ENCODE results near the gene EMC1.
"Not testable (repeated sequence)": the region's sequence is repeated elsewhere in the genome, so short reads cannot be mapped to it uniquely, and the experiment has no call there.

The EMC1 gene

DNA sequence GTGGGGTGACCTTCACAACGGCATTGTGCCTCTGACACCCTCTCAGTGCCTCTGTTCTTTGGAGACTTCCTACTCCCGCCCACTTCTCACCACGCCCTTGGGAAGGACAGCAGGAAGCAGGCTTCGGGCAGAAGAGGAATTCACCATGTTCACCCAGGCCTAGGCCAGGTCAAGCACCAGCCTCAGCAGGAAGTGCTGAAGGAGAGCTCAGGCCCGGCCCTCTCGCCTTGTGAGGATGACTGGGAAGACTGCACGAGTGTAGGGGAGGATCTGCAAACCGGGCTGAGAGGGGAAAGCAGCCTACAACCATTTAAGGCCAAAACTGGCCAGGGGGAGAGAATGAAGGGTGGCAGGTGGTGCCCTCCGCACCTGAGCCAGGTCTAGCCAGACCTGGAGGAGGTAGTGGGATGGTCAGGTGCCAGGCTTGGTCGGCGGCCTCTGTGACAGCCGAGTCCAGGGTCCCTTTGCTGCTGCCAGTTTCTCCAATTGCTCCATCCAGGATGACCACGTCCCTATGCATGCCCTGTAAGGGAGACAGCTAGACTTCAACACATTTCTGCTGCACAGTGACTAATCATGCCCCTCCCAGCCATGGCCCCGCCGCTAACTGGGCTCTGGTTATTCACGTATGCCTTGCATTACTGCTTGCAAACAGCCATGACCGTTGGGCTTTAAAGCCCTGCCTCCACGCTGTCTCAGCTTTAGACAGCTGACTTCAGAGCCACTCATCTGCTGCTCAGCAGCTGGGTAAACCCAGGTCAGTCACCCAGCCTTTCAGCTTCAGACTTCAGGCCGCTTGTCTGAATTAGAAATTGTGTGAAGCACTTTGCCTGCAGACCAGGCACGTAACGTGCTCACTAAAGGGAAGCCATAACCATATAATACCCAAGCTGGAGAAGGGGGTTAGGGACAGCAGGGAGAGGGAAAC lies 9.2 kb upstream of the EMC1 start:
- no peak for DNase-seq (ENCODE audit: low read depth in 2 of 2)

DNA sequence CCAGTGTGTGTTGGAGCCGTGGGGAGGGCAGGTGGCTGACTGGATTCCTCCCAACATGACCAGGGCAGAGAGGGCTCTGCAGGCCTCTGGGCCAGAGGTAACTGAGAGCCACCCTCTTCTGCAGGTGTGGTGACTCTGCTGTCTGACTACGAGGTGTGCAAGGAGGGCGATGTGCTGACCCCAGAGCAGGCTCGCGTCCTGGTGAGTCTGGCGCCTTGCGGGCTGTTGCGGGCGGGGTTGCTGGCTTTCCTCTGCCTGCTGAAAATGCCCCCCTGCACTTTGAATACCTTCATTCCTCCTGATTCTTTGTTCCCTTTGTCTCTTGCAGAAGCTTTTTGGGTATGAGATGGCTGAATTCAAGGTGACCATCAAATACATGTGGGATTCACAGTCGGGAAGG lies 7.0 kb upstream of the EMC1 start:
- DNase-seq (ENCODE audit: low read depth in 2 of 2) = no peak

DNA sequence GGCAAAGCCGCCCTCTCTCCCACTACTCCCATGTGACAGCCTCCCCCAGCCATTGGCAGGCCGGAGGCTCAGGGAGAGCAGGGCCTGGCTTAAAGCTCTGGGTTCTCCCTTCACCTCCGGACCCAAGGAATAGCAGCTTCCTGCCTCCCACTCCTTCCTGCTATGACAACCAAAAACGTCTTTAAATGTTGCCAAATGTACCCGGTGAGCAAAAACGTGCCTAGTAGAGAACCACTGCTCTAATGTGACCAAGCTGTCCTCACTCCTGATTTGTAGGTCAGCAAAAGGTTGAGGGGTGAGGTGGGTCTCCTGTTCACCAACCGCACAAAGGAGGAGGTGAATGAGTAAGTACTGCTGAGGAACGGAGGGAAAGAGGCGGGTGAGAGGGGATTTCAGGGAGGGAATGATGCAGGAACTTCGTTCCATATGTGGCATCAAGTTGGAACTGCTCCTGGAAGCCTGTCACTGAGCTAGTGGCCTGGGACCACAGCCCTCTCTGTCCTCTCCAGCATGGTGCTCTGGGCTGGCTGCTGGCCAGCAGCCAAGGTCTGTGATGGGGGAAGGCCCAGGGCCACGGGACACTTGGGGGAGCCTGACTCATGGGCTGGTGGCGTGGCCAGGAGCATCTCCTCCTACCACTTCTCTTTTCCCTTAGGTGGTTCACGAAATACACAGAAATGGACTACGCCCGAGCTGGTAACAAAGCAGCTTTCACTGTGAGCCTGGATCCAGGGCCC lies 6.0 kb upstream of the EMC1 start:
- no peak for DNase-seq (ENCODE audit: low read depth in 2 of 2)

DNA sequence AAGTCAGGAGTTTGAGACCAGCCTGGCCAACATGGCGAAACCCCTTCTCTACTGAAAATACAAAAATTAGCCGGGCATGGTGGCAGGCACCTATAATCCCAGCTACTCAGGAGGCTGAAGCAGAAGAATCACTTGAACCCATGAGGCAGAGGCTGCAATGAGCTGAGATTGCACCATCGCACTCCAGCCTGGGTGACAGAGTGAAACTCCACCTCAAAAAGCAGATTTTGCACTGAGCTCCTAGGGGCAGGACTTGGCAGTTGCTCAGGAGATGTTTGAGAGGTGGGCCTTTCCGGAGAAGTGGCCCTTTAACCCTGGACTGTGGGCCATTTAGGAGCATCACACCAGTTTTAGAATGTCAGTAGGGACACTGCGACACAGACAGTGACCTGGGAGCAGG lies 5.0 kb upstream of the EMC1 start:
- not testable (repeated sequence) for DNase-seq (ENCODE audit: low read depth in 2 of 2)

- DNase-seq (ENCODE audit: low read depth in 2 of 2) = no peak
These were observed 4.0 kb upstream of the EMC1 start for GRCh38 chr1:19255288-19255687.

GRCh38 chr1:19254416-19254815 lies 3.1 kb upstream of the EMC1 start:
- no peak for DNase-seq (ENCODE audit: low read depth in 2 of 2)

- no peak for DNase-seq (ENCODE audit: low read depth in 2 of 2)
These were observed 557 bp downstream of the EMC1 start for GRCh38 chr1:19250629-19251304.

DNA sequence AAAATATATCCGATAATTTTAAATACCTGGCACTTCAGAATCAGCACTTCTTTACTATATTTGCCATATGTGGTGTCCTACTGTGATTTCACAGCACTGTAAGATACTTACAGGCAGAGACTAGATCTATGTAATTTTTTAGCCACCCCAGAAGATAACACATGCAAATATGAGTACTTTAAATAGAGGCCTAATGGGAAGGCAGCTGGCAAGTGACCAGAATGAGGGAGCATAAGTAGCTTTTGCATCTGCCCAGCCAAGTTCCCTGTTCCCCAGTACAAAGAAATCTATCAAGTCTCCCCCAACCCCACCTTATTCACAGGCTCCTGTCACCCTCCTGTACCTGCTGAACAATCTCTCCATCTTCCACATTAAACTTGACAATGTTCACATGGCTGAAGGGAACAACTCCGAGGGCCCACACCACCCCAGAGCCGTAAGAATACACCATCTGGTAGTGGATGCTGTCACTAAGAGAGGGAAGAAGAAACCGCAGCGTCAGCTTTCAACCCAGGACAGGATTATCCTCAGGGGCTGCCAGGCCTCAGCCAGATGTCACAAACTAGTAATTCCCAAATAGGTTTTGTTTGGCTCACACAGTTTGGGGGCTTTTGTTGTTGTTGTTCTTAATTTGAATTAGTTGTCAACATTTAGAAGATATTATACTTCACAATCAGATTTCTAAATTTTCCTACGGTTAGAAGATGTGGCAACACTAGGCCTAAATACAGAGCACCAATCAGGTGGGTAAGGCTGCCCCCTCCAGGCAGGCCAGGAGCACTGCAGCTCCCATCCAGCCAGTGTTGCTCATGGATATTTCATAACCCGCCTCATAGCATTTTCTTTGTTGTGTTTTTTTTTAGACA lies 10.4 kb downstream of the EMC1 start:
- peak; percentile 12 to 41 for DNase-seq (ENCODE audit: low read depth in 2 of 2)

GRCh38 chr1:19239876-19240275 lies 11.4 kb downstream of the EMC1 start:
- no peak for DNase-seq (ENCODE audit: low read depth in 2 of 2)

GRCh38 chr1:19234224-19234623 lies 17.1 kb downstream of the EMC1 start:
- DNase-seq (ENCODE audit: low read depth in 2 of 2) = no peak

- no peak for DNase-seq (ENCODE audit: low read depth in 2 of 2)
These were observed 18.8 kb downstream of the EMC1 start for GRCh38 chr1:19232524-19232846.

DNA sequence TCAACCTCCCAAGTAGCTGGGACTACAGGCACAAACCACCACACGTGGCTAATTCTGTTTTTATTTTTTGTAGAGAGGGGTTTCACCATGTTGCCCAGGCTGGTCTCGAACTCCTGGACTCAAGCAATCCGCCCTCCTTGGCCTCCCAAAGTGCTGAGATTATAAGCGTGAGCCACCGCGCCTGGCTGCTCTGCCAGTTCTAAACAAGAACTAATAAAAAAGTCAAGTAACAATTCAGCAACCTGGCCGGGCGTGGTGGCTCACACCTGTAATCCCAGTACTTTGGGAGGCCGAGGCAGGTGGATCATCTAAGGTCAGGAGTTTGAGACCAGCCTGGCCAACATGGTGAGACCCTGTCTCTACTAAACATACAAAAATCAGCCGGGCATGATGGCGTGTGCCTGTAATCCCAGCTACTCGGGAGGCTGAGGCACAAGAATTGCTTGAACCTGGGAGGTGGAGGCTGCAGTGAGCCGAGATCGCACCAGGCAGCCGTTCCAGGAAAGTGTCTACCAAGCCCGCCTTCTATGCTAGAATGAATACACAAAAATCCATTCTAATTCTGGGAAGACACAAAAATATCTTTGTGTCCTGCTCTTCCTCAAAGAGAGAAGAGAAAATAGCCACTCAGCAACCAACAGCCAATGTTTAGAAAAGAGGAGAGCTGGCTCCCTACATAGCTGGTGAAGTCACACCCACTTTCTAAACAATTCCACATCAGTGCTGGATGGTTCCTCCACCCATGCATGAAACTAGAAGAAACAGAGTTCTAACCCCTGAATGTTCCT lies 19.4 kb downstream of the EMC1 start:
- not testable (repeated sequence) for DNase-seq (ENCODE audit: low read depth in 2 of 2)

DNA sequence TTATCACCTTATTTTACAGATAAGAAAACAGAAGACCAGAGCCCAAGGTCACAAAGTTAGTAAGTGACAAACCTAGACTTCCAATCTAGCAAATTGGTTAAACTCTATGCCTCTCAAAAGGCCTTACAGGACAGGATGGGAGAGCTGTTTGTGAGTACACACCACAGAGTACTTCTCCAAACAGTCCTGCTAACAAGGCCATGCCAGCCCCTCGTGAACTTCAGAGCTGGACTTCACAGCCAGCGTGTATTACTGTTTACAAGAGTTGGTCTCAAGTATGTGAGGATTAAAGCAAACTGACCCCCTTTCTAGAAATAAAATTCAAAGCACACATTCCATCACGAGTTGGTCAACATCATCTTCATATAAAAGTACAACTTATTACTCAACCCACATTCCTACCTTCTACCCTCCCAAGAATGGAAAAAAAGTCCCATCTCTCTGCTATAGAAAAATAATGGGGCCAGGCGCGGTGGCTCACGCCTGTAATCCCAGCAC lies 21.4 kb downstream of the EMC1 start:
- no peak for DNase-seq (ENCODE audit: low read depth in 2 of 2)

- DNase-seq (ENCODE audit: low read depth in 2 of 2) = no peak
These were observed 22.1 kb downstream of the EMC1 start for GRCh38 chr1:19229229-19229628.

DNA sequence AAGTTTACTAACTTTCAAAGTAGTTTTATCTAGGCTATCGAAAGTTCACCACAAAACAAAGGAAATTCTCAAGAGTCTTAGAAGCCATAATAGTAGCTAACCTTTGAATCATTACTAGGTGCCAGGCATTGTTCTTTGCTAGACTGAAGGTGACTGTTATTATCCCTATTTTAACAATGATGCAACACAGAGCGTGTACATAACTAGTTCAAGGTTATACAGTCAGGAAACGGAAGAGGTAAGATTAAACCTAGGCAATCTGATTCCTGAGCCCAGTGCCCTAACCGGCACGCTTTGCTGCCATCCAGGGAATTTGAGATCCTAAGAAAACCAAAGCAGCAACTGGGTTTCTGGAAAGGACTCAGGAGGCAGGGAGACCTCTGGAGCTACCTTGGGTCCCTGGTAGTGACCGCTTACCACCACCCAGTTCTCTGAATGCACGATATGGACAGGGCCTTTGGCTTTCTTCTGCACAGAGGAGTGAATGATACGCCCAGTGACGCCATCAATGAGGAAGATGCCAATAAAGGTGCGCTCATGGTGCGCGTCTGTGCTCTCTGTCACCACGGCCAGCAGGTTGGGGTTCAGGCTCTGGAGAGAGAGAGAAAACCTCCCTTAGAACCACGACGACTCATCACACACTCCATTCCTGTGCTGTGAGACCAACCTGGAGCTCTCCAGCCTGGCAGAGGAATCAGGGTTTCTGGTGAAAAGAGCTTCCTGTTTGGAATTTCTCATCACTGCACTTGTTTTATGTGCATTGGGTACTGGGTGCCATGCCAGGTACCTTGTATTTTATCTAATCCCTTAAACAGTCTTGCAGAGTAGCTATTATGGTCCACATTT lies 28.1 kb downstream of the EMC1 start:
- no peak for DNase-seq (ENCODE audit: low read depth in 2 of 2)

DNA sequence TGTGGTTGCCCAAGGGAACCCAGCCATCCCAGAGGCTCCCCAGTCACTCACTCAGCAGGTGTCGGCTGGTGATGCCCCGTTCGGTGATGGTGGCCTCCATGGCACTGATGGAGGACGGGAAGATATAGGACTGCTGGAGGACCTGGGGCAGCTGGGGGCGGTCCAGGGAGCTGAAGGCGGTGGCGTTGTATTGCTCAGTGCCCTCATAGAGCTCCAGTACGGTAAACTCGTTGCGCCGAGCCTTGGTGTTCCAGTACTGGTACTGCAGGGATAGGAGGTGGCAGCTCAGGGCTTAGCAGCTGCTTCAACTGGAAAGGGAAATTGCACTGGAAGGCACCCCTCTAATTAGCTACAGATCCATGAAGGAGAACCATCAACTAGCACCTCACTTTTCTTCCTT lies 28.8 kb downstream of the EMC1 start:
- no peak for DNase-seq (ENCODE audit: low read depth in 2 of 2)

DNA sequence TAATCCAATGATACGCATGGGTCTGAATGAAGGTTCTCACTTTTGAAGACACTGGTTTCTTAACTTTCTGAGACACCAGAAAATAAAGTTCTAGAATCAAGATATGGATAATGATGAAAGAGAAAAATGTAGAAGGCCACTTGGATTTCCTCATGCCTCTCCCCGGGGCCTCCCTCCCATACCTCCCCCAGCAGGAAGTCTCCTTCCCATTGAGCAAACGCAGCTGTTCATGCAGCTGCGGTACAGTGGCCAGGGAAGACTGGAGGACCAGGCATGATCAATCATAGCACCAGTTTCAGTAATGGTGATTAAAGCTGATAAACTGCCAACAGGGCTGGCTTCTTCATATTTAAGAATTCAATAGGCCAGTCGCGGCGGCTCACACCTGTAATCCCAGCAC lies 30.3 kb downstream of the EMC1 start:
- no peak for DNase-seq (ENCODE audit: low read depth in 2 of 2)

DNA sequence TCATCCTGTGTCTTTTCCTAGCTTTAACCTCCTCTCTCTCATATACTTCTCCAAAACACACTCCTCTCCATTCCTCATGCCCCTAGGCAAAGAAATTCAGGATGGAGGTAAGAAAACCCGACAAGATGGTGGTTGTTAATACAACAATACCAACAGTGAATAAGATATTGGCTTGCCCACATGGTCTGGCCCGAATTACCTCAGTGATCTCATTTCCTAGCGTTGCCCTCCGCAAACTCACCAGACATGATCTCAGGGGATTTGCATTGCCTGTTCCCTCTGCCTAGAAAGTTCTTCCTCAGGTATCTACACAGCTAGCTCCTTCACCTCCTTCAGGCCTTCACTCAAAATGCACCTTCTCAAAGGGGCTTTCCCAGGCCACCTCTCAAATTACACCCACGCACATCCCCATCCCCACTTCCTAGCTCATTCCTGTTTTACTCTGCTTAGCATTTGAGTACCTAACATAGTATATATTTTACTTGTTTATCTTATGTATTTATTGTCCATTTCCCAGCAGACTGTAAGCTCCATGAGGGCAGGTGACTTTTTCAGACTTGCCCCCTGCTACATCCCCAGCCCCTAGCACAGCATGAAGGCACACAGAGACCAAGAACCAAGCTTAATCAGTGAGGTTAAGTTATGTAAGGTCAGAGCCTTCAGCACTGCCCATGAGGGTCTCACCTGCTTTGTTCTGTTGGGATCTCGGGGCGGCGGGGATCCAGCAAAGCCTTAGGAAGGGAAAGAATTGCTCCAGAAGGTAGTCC lies 31.1 kb downstream of the EMC1 start:
- DNase-seq (ENCODE audit: low read depth in 2 of 2) = no peak

DNA sequence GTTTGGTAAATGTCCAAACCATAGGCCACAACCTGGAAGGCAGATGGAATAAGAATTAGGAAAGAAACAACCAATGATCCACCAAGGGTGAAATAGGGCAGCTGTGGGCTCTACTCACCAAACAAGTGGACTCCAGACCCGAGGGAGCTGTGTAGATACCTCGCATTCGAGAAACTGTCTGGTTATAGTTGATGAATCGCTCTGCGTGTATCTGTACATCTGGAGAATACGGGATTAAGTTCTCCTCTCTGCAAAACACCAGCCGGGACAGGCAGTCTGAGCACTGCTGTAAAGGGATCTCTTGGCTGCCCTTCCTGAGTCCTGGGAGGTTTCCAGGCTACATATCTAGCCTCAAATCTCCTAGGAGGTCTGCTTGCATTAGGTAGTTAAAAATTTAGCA lies 31.9 kb downstream of the EMC1 start:
- DNase-seq (ENCODE audit: low read depth in 2 of 2) = no peak
